ENCODE results near the gene ATXN10.

Gene ATXN10

GRCh38 chr22:45866126-45866645 is 194.6 kb downstream of the ATXN10 start:
- DNase-seq = no peak

- DNase-seq = no peak
Observed at GRCh38 chr22:45866646-45867117, 195.0 kb downstream of the ATXN10 start.

GRCh38 chr22:45867118-45867905 is 195.7 kb downstream of the ATXN10 start:
- DNase-seq = no peak

GRCh38 chr22:45867906-45868555 is 196.4 kb downstream of the ATXN10 start:
- no peak for DNase-seq

- DNase-seq = no peak
Observed at GRCh38 chr22:45868571-45869339, 197.1 kb downstream of the ATXN10 start.

- no peak for DNase-seq
Observed at GRCh38 chr22:45869340-45869847, 197.8 kb downstream of the ATXN10 start.

GRCh38 chr22:45870011-45870410 is 198.4 kb downstream of the ATXN10 start:
- DNase-seq = no peak

- DNase-seq = no peak
Observed at GRCh38 chr22:45871721-45872120, 200.1 kb downstream of the ATXN10 start.

- no peak for DNase-seq
Observed at GRCh38 chr22:45872659-45873263, 201.1 kb downstream of the ATXN10 start.

GRCh38 chr22:45876136-45877035 is 204.8 kb downstream of the ATXN10 start:
- DNase-seq = no peak

- no peak for DNase-seq
Observed at GRCh38 chr22:45877036-45877380, 205.4 kb downstream of the ATXN10 start.

- no peak for DNase-seq
Observed at GRCh38 chr22:45877651-45878050, 206.0 kb downstream of the ATXN10 start.

GRCh38 chr22:45878051-45878781 is 206.6 kb downstream of the ATXN10 start:
- no peak for DNase-seq

- DNase-seq = no peak
Observed at GRCh38 chr22:45878901-45879551, 207.4 kb downstream of the ATXN10 start.

- DNase-seq = no peak
Observed at GRCh38 chr22:45879552-45879949, 207.9 kb downstream of the ATXN10 start.

GRCh38 chr22:45880091-45880715 is 208.6 kb downstream of the ATXN10 start:
- no peak for DNase-seq

- no peak for DNase-seq
Observed at GRCh38 chr22:45880716-45881523, 209.3 kb downstream of the ATXN10 start.

- DNase-seq = no peak
Observed at GRCh38 chr22:45881524-45881875, 209.9 kb downstream of the ATXN10 start.
